Gastroesophageal sphincter (tissue), 4 donors: Measurements from ENCODE around the gene CFAP46. TPM values are rescaled to one million over a fixed set of nuclear protein-coding genes. Genes with fewer than 3 reads are reported as not detected.

Experiments
- ATAC-seq: fragments of 150-250 bp; one replicate; pipeline ENCODE4 v1.9.1; 2016; ENCODE audit warnings: mild to moderate bottlenecking, moderate library complexity
- H3K27ac ChIP-seq, 4 donors: fragments of 200-600 bp; sonication (generic) in 3 of 4; 1 replicate in 3 of 4; 2 replicates in 1 of 4; pipeline ENCODE4 v1.5.1; 2016 to 2019
- H3K27me3 ChIP-seq: fragments of 200-600 bp; sonication (generic); one replicate; pipeline ENCODE4 v1.5.1; 2019
- H3K36me3 ChIP-seq, 2 donors: fragments of 200-600 bp; sonication (generic); one replicate each; pipeline ENCODE4 v1.5.1; 2019; ENCODE audit warnings: control low read depth in 1 of 2
- H3K4me1 ChIP-seq, 3 donors: fragments of 200-600 bp; sonication (generic); 1 replicate in 2 of 3; 2 replicates in 1 of 3; pipeline ENCODE4 v1.5.1; 2016 to 2019; ENCODE audit warnings: control low read depth in 2 of 3
- H3K4me3 ChIP-seq, 2 donors: fragments of 200-600 bp; sonication (generic); one replicate each; pipeline ENCODE4 v1.5.1; 2019; ENCODE audit warnings: mild to moderate bottlenecking in 1 of 2, moderate library complexity in 1 of 2
- H3K9me3 ChIP-seq, 3 donors: fragments of 200-600 bp; sonication (generic); one replicate each; pipeline ENCODE4 v1.5.1; 2017 to 2019; ENCODE audit warnings: control low read depth in 2 of 3
- EP300 ChIP-seq: sonication (generic); formaldehyde crosslinking; IDR thresholded peaks from one replicate; pipeline ENCODE4 v1.6.1; 2017; ENCODE audit warnings: antibody characterized with exemption, mild to moderate bottlenecking
- POLR2A ChIP-seq, 2 donors: fragments of 450-650 bp; IDR thresholded peaks; one replicate each; pipeline ENCODE4 v1.6.1; 2017; ENCODE audit warnings: antibody characterized with exemption in 2 of 2, mild to moderate bottlenecking in 2 of 2, moderate library complexity in 1 of 2
- POLR2AphosphoS5 ChIP-seq: sonication (generic); formaldehyde crosslinking; IDR thresholded peaks from one replicate; pipeline ENCODE4 v1.6.1; 2017; ENCODE audit warnings: antibody characterized with exemption
- WGBS, 2 donors: methylation state at CpG; one replicate each; pipeline ENCODE4 v1.1.5; 2018; ENCODE audit warnings: low coverage in 1 of 2; 5-methylcytosine and 5-hydroxymethylcytosine counted together
- total RNA-seq, 4 donors: library from RNA; depleted of rRNA; stranded (reverse); fragments of >200 nt; gene quantifications; one replicate each; pipeline ENCODE4 v1.1.0, GENCODE V29; 2016
- TF ChIP-seq, protein P1 (sequence below), 4 experiments: fragments of 200-600 bp in 2 of 4; fragments of 450-650 bp in 2 of 4; sonication (generic) in 1 of 4; IDR thresholded peaks; one replicate each; pipeline ENCODE4 v1.5.1; 2017 to 2019; ENCODE audit warnings: antibody characterized with exemption in 4 of 4, mild to moderate bottlenecking in 2 of 4, moderate library complexity in 2 of 4

The CFAP46 gene
- total RNA-seq, 4 donors from 2014 or later, result 0.27 to 2.2 (median 0.30) TPM; not detected in 1

DNA sequence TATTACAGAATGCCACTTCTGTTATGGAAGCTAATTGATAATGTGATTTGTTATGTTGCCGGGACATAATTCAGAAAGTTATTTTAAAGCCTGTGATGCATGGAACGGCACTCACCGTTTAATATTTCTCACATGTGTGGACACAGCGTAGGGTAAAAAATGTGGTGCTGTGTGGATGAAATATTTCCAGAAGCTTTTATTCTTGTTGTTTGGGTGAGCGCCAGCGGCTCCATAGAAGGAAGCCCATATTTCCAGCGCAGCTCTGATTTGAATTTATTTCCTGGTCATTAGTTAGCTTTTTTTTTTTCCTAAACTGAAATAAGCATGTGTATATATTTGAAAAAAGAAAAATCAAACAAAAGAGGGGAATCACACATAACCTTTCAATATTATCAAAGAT lies 136.3 kb downstream of the CFAP46 start:
- peaks cover 0 to 11% (median 0%) of the 10 kb centered on the region in 3 donors for H3K9me3 ChIP-seq
- no peak overlapping the region for H3K27ac ChIP-seq
- no peak overlapping the region for H3K4me3 ChIP-seq
- H3K27me3 ChIP-seq, result peaks cover 26% of the 10 kb centered on the region
- H3K36me3 ChIP-seq, result no peaks in the 10 kb centered on the region
- H3K4me1 ChIP-seq, result no peaks in the 10 kb centered on the region
- 17 to 23% methylated on average over 6 to 7 of the region's 7 CpGs for WGBS, 2 donors
- no peak for ATAC-seq
- TF ChIP-seq EP300 (no peak), POLR2AphosphoS5 (no peak), POLR2A (IDR thresholded peaks at IDR 0.05) (no peak)
- TF ChIP-seq, protein P1, sequence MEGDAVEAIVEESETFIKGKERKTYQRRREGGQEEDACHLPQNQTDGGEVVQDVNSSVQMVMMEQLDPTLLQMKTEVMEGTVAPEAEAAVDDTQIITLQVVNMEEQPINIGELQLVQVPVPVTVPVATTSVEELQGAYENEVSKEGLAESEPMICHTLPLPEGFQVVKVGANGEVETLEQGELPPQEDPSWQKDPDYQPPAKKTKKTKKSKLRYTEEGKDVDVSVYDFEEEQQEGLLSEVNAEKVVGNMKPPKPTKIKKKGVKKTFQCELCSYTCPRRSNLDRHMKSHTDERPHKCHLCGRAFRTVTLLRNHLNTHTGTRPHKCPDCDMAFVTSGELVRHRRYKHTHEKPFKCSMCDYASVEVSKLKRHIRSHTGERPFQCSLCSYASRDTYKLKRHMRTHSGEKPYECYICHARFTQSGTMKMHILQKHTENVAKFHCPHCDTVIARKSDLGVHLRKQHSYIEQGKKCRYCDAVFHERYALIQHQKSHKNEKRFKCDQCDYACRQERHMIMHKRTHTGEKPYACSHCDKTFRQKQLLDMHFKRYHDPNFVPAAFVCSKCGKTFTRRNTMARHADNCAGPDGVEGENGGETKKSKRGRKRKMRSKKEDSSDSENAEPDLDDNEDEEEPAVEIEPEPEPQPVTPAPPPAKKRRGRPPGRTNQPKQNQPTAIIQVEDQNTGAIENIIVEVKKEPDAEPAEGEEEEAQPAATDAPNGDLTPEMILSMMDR (IDR thresholded peaks at IDR 0.05), result no peak

DNA sequence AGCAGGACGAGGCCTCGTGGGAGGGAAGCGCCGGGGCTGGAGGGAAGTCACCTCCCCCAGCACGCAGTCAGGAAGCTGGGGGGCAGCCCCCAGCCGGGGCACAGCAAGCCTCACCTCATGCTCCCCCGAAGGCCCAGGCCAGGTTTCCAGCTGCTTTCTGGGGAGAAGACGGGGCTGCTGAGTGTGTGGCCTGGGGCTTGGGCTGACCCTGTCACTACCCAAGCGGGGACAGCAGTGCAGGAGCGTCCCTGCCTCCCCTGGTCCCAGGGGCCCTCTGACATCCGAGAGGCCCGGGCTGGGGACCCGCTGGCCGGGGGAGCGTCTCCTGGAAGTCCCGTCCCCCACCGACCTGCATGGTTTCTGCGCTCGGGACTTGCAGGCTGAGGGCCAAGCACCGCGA lies 136.8 kb downstream of the CFAP46 start:
- 67 to 73% methylated on average over 9 to 12 of the region's 21 CpGs for WGBS, 2 donors
- H3K4me3 ChIP-seq, result no peak overlapping the region
- no peaks in the 10 kb centered on the region for H3K36me3 ChIP-seq
- peaks cover 21% of the 10 kb centered on the region for H3K27me3 ChIP-seq
- peaks cover 0 to 11% (median 0%) of the 10 kb centered on the region in 3 donors for H3K9me3 ChIP-seq
- no peak overlapping the region for H3K27ac ChIP-seq
- H3K4me1 ChIP-seq, result no peaks in the 10 kb centered on the region
- TF ChIP-seq POLR2AphosphoS5 (no peak), EP300 (no peak), POLR2A (IDR thresholded peaks at IDR 0.05) (no peak)
- TF ChIP-seq, protein P1 (IDR thresholded peaks at IDR 0.05), result no peak
- no peak for ATAC-seq

DNA sequence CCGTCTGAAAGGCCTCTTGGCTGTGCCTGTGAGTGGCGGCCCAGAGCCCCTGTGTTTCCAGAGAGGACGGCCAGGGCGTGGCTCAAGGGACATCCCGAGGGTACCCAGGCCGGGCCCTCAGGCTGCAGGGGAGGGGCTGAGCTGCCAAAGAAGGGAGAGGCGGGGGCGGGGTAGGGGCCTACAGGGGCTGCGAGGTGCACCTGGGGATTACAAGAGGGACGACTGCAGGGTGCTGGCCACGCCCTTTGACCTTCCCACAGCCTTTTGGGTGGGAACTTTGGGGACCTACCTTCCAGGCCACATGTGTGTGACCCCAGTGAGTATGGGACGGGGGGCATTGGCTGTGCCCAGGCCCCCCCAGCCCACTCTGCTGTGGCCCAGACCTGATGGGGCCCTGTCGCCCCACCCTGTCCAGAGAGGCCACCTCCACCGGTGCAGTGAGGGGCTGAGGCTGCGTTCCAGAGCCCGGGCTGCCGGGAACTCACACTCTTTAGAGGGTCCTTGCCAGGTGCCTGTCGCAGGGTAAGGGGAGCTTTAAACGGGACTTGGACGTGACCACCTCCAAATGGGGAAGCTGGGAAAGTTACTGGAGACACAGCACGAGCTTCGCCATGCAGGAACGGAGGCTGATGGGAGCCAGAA lies 137.5 kb downstream of the CFAP46 start:
- Histone ChIP-seq H3K36me3 (no peaks in the 10 kb centered on the region), H3K27ac (no peak overlapping the region), H3K4me3 (no peak overlapping the region), H3K4me1 (no peaks in the 10 kb centered on the region), H3K27me3 (peaks cover 14% of the 10 kb centered on the region), H3K9me3 (peaks cover 0 to 11% (median 0%) of the 10 kb centered on the region in 3 donors)
- WGBS, 2 donors, result 78 to 90% methylated on average over 2 to 9 of the region's 23 CpGs
- TF ChIP-seq EP300, result no peak
- no peak for ATAC-seq

DNA sequence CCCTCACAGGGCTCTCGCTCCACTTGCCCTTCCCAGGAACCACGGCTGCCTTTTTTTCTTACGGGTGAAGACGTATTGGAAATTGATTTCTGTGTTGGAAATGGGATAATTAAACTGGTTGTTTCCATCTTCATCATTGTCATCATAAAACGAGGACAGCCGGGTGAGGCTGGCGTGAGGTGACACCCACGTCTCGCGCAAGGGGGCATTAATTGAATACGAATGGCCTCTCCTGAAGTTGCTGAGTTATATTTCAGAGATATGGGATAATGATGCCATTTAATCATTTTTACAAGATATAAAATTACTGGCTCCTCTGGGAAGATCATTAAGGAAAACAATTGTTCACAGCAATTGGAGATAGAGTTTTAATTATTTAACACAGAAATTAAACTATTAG lies 138.1 kb downstream of the CFAP46 start:
- Histone ChIP-seq H3K27ac (no peak overlapping the region), H3K4me3 (no peak overlapping the region), H3K9me3 (peaks cover 0 to 11% (median 0%) of the 10 kb centered on the region in 3 donors), H3K27me3 (peaks cover 9% of the 10 kb centered on the region), H3K4me1 (no peaks in the 10 kb centered on the region), H3K36me3 (no peaks in the 10 kb centered on the region)
- no peak for ATAC-seq
- 100% methylated on average over 4 to 5 of the region's 11 CpGs for WGBS, 2 donors
- TF ChIP-seq POLR2A (IDR thresholded peaks at IDR 0.05) (no peak), POLR2AphosphoS5 (no peak), EP300 (no peak)
- TF ChIP-seq, protein P1 (IDR thresholded peaks at IDR 0.05), result no peak

DNA sequence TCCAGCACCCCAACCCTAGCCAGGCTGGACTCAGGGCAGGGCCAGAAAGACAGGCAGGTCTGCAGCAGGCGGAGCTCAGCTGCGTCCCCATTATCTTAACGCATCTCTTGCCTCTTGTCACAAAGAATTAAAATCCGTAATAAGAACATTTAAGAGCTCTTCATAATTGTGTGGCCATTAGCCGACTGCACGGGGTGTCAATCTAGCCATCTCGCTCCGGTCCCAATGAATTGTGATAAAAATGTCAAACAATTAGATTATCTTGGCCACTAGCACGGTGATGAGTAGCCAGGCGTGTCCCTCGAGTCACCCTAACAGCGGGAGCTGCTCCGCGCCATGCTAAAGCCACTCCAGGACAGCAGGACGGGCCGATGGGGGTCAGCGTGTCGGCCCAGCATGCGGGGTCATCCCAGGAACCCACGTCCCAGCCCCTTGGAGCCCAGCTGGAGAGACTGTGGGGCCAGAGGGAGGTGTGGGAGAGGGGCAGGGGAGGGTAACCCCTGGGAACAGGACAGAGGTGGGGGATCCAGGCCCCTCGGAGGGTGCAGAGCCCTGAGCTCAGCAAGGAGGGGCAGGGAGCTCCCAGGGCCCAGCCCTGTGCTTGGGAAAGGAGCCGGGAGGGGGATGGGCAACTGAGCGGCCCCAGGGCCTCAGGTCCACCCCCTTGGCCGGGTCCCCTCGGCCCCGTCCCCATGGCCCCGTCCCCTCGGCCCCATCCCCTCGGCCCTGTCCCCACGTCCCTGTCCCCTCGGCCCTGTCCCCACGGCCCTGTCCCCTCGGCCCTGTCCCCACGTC lies 138.8 kb downstream of the CFAP46 start:
- no peak overlapping the region for H3K4me3 ChIP-seq
- peaks cover 0 to 11% (median 0%) of the 10 kb centered on the region in 3 donors for H3K9me3 ChIP-seq
- H3K4me1 ChIP-seq, result no peaks in the 10 kb centered on the region
- no peak for TF ChIP-seq POLR2A (IDR thresholded peaks at IDR 0.05)
- no peak for TF ChIP-seq EP300
- TF ChIP-seq, protein P1 (IDR thresholded peaks at IDR 0.05), result no peak
- TF ChIP-seq POLR2AphosphoS5, result no peak
- ATAC-seq, result no peak
- 73 to 74% methylated on average over 8 to 9 of the region's 34 CpGs for WGBS, 2 donors
- peaks cover 2% of the 10 kb centered on the region for H3K27me3 ChIP-seq
- no peak overlapping the region for H3K27ac ChIP-seq
- H3K36me3 ChIP-seq, result no peaks in the 10 kb centered on the region
